ENCODE measurements around the gene MIPEP. TPM values are rescaled to one million over a fixed set of nuclear protein-coding genes. Genes with fewer than 3 reads are reported as not detected.

Gene MIPEP
- total RNA-seq, 1 donor from 2014 or later, result 14.0 TPM

GRCh38 chr13:23683084-23683483 is 206.1 kb downstream of the MIPEP start:
- H3K27ac Mint-ChIP-seq (ENCODE audit: unreplicated experiment), result no peak overlapping the region
- no peak overlapping the region for H3K4me3 Mint-ChIP-seq (ENCODE audit: unreplicated experiment)
- DNase-seq (ENCODE audit: extremely low spot score, unreplicated experiment), result no peak
- TF ChIP-seq CTCF (IDR thresholded peaks at IDR 0.05), result no peak
- H3K27me3 Mint-ChIP-seq (ENCODE audit: unreplicated experiment), result no peaks in the 10 kb centered on the region
- H3K36me3 Mint-ChIP-seq (ENCODE audit: unreplicated experiment), result no peaks in the 10 kb centered on the region
- peaks cover 5% of the 10 kb centered on the region for H3K4me1 Mint-ChIP-seq (ENCODE audit: unreplicated experiment)
- H3K9me3 Mint-ChIP-seq (ENCODE audit: unreplicated experiment), result peaks cover 3% of the 10 kb centered on the region

GRCh38 chr13:23680845-23681669 is 208.1 kb downstream of the MIPEP start:
- no peaks in the 10 kb centered on the region for H3K36me3 Mint-ChIP-seq (ENCODE audit: unreplicated experiment)
- peaks cover 5% of the 10 kb centered on the region for H3K4me1 Mint-ChIP-seq (ENCODE audit: unreplicated experiment)
- DNase-seq (ENCODE audit: extremely low spot score, unreplicated experiment), result no peak
- no peaks in the 10 kb centered on the region for H3K27me3 Mint-ChIP-seq (ENCODE audit: unreplicated experiment)
- H3K9me3 Mint-ChIP-seq (ENCODE audit: unreplicated experiment), result peaks cover 3% of the 10 kb centered on the region
- no peak overlapping the region for H3K27ac Mint-ChIP-seq (ENCODE audit: unreplicated experiment)
- TF ChIP-seq CTCF (IDR thresholded peaks at IDR 0.05), result no peak
- no peak overlapping the region for H3K4me3 Mint-ChIP-seq (ENCODE audit: unreplicated experiment)

Other genes starting within 250 kb of the MIPEP start
- gene C1QTNF9B, start 8.1 kb upstream of the MIPEP start, total RNA-seq, result not detected in 2 replicates